A549 treated with AZD9567 at 1 μM for 4 hours (cell line): ENCODE data around the gene NIPSNAP3A. TPM values are rescaled to one million over a fixed set of nuclear protein-coding genes. Genes with fewer than 3 reads are reported as not detected.

Source experiments
- total RNA-seq: library from RNA; stranded (reverse); fragments of 200-300 nt; extraction: Qiagen RNA extraction; gene quantifications from 5 replicates; pipeline ENCODE4 v1.2.3, GENCODE V29; 2022; ENCODE audit not compliant: insufficient read depth

NIPSNAP3A gene
- 10.2 to 19.8 TPM (median 14.9 TPM) in 5 replicates for total RNA-seq

DNA sequence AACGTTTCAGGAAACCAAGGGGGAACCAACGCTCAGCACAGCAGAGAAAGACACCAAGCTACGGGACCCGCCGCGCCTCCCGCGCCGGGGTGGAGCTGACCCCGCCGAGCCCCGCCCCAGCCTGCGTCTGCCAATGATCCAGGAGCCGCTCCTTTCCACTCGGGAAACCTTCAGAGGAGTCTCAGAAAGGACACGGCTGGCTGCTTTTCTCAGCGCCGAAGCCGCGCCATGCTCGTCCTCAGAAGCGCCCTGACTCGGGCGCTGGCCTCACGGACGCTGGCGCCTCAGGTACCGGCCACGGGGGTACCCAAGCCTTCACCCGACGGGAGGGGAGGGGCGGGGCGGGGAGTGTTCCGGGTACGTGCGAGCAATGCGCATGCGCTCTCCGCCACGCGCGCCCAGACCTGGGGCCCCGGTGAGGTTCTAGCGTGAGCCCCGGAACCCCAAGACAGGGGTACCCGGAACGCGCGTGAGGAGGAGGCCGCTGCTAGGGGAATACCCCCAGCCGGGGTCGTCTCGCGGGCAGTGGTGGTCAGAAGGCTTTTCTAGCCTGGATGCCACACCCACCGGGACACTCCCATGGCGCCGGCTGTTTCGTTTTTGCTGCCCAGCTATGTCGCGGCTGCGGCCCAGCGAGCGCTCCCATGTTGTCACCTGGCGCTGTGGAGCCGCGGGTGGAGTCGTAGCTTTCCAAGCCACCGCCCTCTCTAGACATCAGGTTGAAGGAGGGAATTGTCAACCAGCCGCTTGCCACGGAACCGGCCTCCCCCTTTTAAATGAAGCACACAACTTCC is at the start of gene NIPSNAP3A:
TSS of gene NIPSNAP3A (plus strand) at position 119 of the 794 bp plus-strand sequence. CDS start at position 229, 110 bp downstream.

Other genes with a start within 250 kb of the NIPSNAP3A start
- not detected in 5 replicates for gene OR13F1, start 243.4 kb upstream of the NIPSNAP3A start, total RNA-seq
- gene OR13C4, start 220.5 kb upstream of the NIPSNAP3A start, total RNA-seq = not detected in 5 replicates
- gene OR13C3, start 210.8 kb upstream of the NIPSNAP3A start, total RNA-seq = not detected in 5 replicates
- not detected in 5 replicates for gene OR13C8, start 178.5 kb upstream of the NIPSNAP3A start, total RNA-seq
- not detected in 5 replicates for gene OR13C5, start 148.3 kb upstream of the NIPSNAP3A start, total RNA-seq
- gene OR13C2, start 142.1 kb upstream of the NIPSNAP3A start, total RNA-seq = not detected in 5 replicates
- not detected in 5 replicates for gene OR13C9, start 129.5 kb upstream of the NIPSNAP3A start, total RNA-seq
- not detected in 5 replicates for gene OR13D1, start 53.2 kb upstream of the NIPSNAP3A start, total RNA-seq
- 0.24 to 0.68 TPM (median 0.65 TPM) in 4 of 5 replicates, not detected in the other for gene NIPSNAP3B, start 16.4 kb downstream of the NIPSNAP3A start, total RNA-seq
- 3.2 to 3.7 TPM (median 3.6 TPM) in 5 replicates for gene ABCA1, start 180.5 kb downstream of the NIPSNAP3A start, total RNA-seq